Mucosa of gallbladder (tissue), 1 donor: ENCODE measurements around the gene LGALS7. TPM values are rescaled to one million over a fixed set of nuclear protein-coding genes. Genes with fewer than 3 reads are reported as not detected.

Source experiments
- DNase-seq: peaks from one replicate; pipeline ENCODE4 v3.0.0-alpha.2; 2020; ENCODE audit warnings: low spot score
- total RNA-seq: library from RNA; stranded (reverse); gene quantifications from one replicate; pipeline ENCODE4 v1.2.1, GENCODE V29; 2021
- donor health status: DM: no; HTN: no; CAD: no.

Gene LGALS7
- total RNA-seq, 1 donor from 2014 or later, result not detected

GRCh38 chr19:38740932-38741331, 32.4 kb downstream of the LGALS7 start:
- no peak for DNase-seq

DNA sequence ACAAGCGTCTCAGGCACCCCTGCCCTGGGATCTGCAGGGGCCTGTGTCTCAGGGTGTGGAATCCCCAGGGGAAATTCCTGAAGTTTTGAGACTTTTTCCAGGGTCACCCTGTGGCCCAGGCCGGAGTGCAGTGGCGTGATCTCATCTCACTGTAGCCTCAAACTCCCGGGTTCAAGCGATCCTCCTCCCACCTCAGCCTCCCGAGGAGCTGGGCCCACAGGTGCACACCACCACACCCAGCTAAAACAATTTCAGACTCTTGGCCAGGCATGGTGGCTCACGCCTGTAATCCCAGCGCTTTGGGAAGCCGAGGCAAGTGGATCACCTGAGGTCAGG, 33.1 kb downstream of the LGALS7 start:
- DNase-seq, result no peak

DNA sequence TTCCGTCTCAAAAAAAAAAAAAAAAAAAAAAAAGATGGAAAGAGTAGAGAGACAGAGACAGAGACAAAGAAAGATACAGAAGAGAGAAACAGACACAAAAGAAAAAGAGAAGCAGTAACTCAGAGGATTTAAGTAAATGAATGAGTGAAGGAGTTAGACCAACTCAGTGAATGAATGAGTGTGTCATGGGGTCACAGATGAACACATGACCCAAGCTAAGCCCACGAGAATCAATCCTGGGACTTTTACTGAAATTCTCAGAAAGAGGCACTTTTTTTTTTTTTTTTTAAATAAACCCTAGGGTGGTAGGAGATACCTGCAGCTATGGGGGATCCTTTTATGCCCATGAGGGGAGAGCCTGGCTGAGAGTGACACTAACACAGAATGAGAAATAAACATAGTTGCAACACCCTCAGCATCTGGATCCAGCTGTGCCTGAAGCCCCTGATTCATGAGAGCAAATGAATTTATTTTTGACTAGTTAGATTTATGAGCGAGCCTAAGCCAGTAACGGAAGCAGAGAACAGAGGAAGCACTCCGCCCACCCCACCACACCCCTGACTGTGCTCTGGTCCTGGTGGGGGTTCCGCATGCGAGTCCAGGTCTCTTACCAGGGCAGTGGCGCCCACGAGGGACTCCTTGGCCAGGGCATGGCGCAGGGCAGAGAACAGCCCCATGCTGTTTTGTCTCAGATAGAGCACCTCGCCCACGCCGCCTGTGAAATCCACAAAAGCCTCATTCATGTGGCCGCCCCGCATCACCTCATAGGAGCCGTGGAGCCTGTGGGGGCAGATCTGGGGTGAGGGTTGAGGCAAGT, 33.7 kb downstream of the LGALS7 start:
- no peak for DNase-seq

GRCh38 chr19:38737921-38738737, 35.2 kb downstream of the LGALS7 start:
- DNase-seq, result no peak

DNA sequence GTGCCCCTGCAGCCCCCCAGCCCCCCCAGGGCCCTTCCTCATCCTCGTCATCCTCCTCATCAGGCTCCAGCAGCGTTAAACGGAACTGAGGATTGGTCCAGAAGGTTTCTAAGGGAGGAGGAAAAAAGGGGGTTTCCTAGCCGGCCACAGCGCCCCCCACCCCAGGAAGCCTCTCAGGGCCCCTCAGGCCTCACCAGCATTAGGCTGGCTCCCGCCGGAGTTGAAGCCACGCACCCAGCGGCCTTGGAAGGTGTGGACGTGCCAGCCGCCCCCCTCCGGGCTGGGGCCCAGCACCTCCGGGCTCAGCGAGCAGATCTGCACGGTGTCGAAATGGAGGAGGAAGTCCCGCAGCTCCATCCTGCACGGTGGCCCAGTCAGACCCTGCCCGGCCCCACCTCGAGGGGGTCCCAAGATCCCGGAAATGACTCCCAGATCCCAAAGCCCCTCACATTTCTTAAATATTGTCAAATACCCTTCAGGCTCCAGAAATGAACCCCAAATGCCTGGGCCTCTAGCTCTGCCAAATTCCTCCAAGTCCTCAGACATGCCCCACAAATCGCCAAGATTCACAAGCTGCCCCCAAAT, 35.9 kb downstream of the LGALS7 start:
- DNase-seq, result no peak

DNA sequence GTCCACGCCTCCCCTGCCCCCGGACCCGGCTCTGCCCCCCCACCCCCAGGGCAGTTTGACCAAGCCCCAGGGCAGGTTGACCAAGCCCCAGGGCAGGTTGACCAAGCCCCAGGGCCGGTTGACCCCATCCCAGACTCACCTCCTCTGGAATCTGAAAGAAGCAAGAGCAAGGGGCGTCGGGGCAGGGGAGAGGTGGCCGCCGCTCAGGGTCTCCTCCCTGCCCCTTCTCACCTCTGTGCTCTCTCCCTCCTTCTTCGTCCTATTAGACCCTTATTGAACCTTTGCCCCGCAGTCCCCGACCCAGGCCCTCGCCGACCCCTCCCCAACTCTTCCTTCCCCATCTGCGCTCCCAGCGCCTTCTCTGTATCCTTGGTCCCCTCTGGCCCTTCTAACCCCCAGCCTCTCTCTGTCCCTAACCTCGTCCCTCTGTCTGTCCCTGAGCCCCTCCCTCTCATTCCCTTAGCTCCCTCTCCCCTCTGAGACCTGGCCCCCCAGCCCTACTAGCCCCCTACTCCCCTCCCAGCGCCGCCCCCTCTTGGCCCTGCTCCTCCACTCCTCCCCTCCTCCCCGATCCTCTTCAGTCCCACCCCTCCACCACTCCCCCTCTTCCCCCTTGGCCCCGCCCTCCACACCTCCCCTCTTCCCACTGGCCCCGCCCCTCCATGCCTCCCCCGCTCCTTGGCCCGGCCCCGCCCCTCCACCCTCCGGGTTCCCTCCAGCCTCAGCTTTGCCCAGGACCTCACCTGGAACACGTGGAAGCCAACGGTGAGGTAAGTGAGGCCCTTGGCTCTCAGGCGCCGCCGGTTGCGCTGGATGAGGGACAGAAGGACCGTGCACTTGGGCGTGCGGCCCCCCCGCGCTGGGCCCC, 36.7 kb downstream of the LGALS7 start:
- peak; percentile 85 for DNase-seq

DNA sequence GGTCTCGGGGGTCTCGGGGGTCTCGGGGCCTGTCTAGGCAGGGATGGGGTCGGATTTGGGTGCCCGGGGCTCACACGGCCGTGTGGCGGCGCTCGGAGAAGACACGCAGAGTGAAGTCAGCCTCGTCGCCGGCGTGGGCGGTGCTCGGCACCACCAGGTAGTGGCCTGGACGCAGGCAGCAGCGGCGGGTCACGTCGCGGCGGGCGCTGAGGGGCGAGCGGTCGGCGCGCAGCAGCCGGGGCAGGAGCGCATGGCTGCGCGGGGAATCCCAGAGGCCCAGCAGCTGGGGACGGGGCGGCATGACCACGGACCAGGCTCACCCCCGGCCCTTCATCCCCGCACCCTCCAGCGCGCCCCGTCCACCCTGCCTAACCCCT, 37.3 kb downstream of the LGALS7 start:
- peak; percentile 70 for DNase-seq

GRCh38 chr19:38735257-38735686, 38.0 kb downstream of the LGALS7 start:
- DNase-seq, result no peak

- DNase-seq, result no peak
These were observed 38.7 kb downstream of the LGALS7 start for GRCh38 chr19:38734426-38735256.

- no peak for DNase-seq
These were observed 39.2 kb downstream of the LGALS7 start for GRCh38 chr19:38734176-38734425.

GRCh38 chr19:38733493-38734175, 39.7 kb downstream of the LGALS7 start:
- no peak for DNase-seq

DNA sequence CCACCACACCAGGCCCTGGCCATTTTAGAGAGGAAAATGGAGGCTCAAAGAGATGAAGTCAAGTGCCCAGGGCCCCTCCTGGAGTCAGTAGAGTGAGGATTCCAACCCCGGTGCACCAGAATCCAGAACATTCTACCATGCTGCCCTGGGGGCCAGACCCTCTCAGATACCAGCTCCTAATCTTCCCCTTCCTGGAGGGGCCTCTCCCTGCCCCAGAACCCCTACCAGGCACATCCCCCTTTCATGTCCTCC, 40.1 kb downstream of the LGALS7 start:
- no peak for DNase-seq

GRCh38 chr19:38731654-38732301, 41.5 kb downstream of the LGALS7 start:
- DNase-seq, result peak; percentile 80

- DNase-seq, result no peak
These were observed 42.4 kb downstream of the LGALS7 start for GRCh38 chr19:38730731-38731589.

- no peak for DNase-seq
These were observed 42.9 kb downstream of the LGALS7 start for GRCh38 chr19:38730470-38730730.

GRCh38 chr19:38729653-38730469, 43.5 kb downstream of the LGALS7 start:
- DNase-seq, result peak; percentile 79

DNA sequence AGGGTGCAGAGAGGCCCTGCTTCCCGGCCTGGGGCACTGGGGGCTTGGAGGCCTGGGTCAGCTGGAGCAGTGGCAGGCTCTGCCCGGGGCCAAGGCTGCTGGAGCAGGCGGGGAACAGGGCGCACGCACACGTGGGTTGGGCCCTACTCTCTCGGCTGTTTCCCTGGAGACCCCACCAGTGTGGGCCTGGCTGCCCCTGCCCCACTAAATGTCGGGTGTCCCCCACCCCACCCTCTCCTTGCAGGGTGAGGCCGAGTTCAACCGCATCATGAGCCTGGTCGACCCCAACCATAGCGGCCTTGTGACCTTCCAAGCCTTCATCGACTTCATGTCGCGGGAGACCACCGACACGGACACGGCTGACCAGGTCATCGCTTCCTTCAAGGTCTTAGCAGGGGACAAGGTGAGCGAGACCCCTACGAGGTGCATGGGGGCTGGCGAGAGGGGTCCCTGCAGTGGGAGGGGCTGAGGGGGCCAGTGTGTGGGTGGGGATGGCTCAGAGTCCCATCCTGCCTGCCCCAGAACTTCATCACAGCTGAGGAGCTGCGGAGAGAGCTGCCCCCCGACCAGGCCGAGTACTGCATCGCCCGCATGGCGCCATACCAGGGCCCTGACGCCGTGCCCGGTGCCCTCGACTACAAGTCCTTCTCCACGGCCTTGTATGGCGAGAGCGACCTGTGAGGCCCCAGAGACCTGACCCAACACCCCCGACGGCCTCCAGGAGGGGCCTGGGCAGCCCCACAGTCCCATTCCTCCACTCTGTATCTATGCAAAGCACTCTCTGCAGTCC, 44.4 kb downstream of the LGALS7 start:
- no peak for DNase-seq
